GM06990 (cell line): ENCODE results near the gene PAK5.

Experiments used
- DNase-seq: peaks from one replicate; pipeline ENCODE4 v3.0.0-alpha.2; 2011; ENCODE audit not compliant: insufficient read length; ENCODE audit errors: extremely low read depth
- H3K27me3 ChIP-seq: replicated peaks from 2 replicates; pipeline ENCODE4 v1.6.0; 2011; ENCODE audit warnings: low read length; ENCODE audit not compliant: control insufficient read depth, insufficient read depth
- H3K36me3 ChIP-seq: 2 replicates; pipeline ENCODE4 v1.5.1; 2011; ENCODE audit warnings: low read length; ENCODE audit not compliant: control insufficient read depth, insufficient read depth
- H3K4me3 ChIP-seq: replicated peaks from 2 replicates; pipeline ENCODE4 v1.5.1; 2011; ENCODE audit warnings: low read depth, mild to moderate bottlenecking, control low read depth, low read length
- TF ChIP-seq, protein P1 (sequence below): IDR thresholded peaks from 2 replicates; pipeline ENCODE4 v1.5.1; 2011; ENCODE audit warnings: low read length, control low read depth, mild to moderate bottlenecking, inconsistent platforms; ENCODE audit not compliant: insufficient read depth, poor library complexity, severe bottlenecking

Gene PAK5

DNA sequence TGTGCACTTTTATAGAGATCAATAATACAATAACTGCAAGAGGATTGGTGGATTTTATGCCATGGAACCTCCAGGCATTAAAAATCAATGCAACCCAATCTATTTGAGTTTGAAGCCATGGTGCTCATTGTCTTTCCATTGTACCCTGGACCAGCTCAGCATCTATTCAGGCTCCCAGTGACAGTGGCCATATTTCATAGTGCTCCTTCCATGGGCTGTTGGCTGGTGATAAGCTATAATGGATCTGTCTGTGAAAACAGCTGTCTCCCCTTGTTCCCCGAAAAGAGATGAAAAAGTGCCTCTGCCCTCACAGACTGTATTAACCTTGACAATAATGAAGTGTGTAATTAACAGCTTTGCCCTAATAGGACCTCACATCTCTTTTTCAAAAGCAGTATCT lies 250.2 kb downstream of the PAK5 start:
- no peak for DNase-seq
- TF ChIP-seq, protein P1, sequence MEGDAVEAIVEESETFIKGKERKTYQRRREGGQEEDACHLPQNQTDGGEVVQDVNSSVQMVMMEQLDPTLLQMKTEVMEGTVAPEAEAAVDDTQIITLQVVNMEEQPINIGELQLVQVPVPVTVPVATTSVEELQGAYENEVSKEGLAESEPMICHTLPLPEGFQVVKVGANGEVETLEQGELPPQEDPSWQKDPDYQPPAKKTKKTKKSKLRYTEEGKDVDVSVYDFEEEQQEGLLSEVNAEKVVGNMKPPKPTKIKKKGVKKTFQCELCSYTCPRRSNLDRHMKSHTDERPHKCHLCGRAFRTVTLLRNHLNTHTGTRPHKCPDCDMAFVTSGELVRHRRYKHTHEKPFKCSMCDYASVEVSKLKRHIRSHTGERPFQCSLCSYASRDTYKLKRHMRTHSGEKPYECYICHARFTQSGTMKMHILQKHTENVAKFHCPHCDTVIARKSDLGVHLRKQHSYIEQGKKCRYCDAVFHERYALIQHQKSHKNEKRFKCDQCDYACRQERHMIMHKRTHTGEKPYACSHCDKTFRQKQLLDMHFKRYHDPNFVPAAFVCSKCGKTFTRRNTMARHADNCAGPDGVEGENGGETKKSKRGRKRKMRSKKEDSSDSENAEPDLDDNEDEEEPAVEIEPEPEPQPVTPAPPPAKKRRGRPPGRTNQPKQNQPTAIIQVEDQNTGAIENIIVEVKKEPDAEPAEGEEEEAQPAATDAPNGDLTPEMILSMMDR = no peak
- H3K27me3 ChIP-seq = no peaks in the 10 kb centered on the region
- H3K36me3 ChIP-seq = no peaks in the 10 kb centered on the region
- no peak overlapping the region for H3K4me3 ChIP-seq

DNA sequence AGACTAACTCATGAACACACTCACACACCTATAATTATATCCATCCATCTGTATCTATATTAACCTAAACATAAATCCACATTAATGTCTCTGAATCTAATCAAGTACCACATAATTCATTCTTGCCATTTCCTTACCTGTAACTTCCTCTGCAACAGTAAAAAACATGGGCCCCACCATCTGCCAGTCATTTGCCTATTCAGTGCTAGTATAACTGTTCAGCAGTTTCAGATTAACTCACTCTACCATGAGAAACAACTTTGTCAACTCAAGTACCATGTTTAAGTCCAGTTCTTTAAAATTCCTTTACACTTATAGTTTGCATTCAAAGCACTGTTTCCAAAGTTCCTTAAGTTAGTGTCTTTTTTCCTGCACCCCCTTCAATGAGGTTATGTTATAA lies 255.7 kb downstream of the PAK5 start:
- DNase-seq = no peak
- Histone ChIP-seq H3K27me3 (no peaks in the 10 kb centered on the region), H3K36me3 (no peaks in the 10 kb centered on the region), H3K4me3 (no peak overlapping the region)
- TF ChIP-seq, protein P1 = no peak

- no peaks in the 10 kb centered on the region for H3K27me3 ChIP-seq
- no peak overlapping the region for H3K4me3 ChIP-seq
- TF ChIP-seq, protein P1 = no peak
- no peak for DNase-seq
- no peaks in the 10 kb centered on the region for H3K36me3 ChIP-seq
Observed at GRCh38 chr20:9582137-9582536, 256.7 kb downstream of the PAK5 start.

- TF ChIP-seq, protein P1 = no peak
- Histone ChIP-seq H3K36me3 (no peaks in the 10 kb centered on the region), H3K27me3 (no peaks in the 10 kb centered on the region), H3K4me3 (no peak overlapping the region)
- DNase-seq = no peak
Observed at GRCh38 chr20:9581509-9581908, 257.4 kb downstream of the PAK5 start.

GRCh38 chr20:9578594-9578993 lies 260.3 kb downstream of the PAK5 start:
- Histone ChIP-seq H3K36me3 (no peaks in the 10 kb centered on the region), H3K27me3 (no peaks in the 10 kb centered on the region), H3K4me3 (no peak overlapping the region)
- peak; percentile 3 for DNase-seq
- TF ChIP-seq, protein P1 = no peak

DNA sequence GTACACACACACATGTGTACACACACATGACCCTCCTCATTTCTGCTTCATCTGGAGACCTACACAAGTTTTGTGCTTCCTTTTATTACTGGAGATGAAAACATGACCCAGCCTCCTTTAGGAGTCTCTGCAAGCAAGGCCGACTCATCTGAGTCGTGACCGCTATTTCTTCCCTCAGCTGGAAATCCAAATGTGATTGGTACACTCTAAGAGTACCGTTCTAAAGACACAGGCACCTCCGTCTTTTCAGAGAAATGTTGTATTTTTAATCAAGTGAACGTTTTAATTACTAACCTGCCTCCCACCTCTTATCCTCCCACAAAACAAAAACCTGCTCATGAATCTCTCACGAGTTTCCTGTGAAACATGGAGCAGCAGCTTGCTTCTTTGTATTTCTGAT lies 261.5 kb downstream of the PAK5 start:
- Histone ChIP-seq H3K36me3 (no peaks in the 10 kb centered on the region), H3K4me3 (no peak overlapping the region), H3K27me3 (no peaks in the 10 kb centered on the region)
- TF ChIP-seq, protein P1 = no peak
- DNase-seq = no peak
